PFSK-1 (cell line): ENCODE data around the gene NCOA1.

Experiments used
- FOXP2 ChIP-seq: optimal IDR thresholded peaks from 2 replicates; pipeline ENCODE3; 2011; ENCODE audit warnings: borderline replicate concordance, control low read depth, inconsistent platforms; ENCODE audit not compliant: insufficient read depth; ENCODE audit errors: extremely low read length, extremely low read depth
- POLR2AphosphoS5 ChIP-seq: IDR thresholded peaks from 2 replicates; pipeline ENCODE4 v1.6.1; 2012; ENCODE audit warnings: low read depth, mild to moderate bottlenecking, control low read depth, low read length, moderate library complexity
- REST ChIP-seq, 2 experiments: IDR thresholded peaks; 2 replicates each; pipeline versions ENCODE4 v1.6.1 to v1.8.0; 2011 to 2012; ENCODE audit warnings: low read depth in 2 of 2, low read length in 2 of 2, control low read depth in 1 of 2, inconsistent platforms in 1 of 2, mild to moderate bottlenecking in 1 of 2, moderate library complexity in 1 of 2; ENCODE audit not compliant: insufficient read depth in 1 of 2
- SIN3A ChIP-seq: IDR thresholded peaks from 2 replicates; pipeline ENCODE4 v1.6.1; 2012; ENCODE audit warnings: mild to moderate bottlenecking, low read length, moderate library complexity, borderline replicate concordance; ENCODE audit not compliant: insufficient read depth
- TAF1 ChIP-seq: IDR thresholded peaks from 2 replicates; pipeline ENCODE4 v1.6.1; 2012; ENCODE audit warnings: low read length, control low read depth, borderline replicate concordance; ENCODE audit not compliant: insufficient read depth

The NCOA1 gene

GRCh38 chr2:24747299-24747698 lies 256.2 kb downstream of the NCOA1 start:
- TF ChIP-seq POLR2AphosphoS5 = no peak
- TF ChIP-seq FOXP2 = no peak
- no peak for TF ChIP-seq TAF1

DNA sequence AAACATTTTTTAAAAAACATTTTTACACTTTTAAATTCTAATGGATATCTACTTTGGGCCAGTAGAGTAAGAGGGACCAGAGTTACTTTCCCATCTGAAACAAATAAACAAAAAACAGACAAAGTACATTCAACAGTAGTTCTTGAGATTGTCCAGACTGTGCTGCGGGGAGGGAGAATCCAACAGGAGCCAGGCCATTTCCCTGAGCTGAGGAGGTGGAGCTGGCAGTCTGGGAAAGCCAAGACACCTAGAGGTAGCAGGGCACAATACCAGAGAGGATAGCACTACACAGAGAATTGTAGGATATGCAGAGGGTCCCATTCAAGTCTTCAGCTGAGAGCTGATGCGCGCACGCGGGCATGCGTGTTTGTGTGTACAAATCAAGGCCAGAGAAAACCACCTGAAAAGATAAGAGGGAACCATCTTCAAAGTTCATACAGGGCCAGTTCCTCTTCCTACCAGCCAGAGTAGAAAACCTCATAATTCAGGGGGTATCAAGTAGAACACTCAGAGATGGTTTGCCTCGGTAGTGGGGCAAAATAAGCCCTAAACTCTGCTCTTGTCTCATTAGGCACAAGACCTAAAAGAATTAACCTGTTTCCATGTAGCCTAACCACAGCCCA lies 258.1 kb downstream of the NCOA1 start:
- no peak for TF ChIP-seq SIN3A
- no peak for TF ChIP-seq TAF1
- no peak for TF ChIP-seq REST (IDR thresholded peaks at IDR 0.05; ENCODE audit: insufficient read depth in 1 of 2, low read depth in 2 of 2, low read length in 2 of 2)
- no peak for TF ChIP-seq POLR2AphosphoS5
- TF ChIP-seq FOXP2 = no peak

GRCh38 chr2:24754985-24755705 lies 264.1 kb downstream of the NCOA1 start:
- TF ChIP-seq FOXP2 (no peak), TAF1 (no peak), SIN3A (no peak)

DNA sequence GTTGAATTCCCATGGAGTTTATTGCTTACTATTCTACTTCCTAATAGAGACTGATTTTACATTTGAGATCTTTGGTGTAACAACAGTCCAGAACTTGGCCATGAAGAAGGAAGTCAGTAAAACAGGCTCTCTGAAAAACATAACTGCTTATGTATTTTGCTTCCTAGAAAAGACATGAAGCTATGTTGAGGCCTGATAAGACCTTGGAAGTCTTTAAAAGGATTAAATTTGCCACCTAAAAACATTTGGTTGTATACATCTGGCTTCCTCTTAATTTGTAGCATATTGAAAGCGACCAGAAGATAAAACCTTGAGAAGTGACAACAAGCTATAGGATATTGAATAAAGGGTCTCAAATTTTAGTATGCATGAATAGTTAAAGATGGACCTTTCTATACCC lies 265.7 kb downstream of the NCOA1 start:
- TF ChIP-seq REST (IDR thresholded peaks at IDR 0.05; ENCODE audit: insufficient read depth in 1 of 2, low read depth in 2 of 2, low read length in 2 of 2) (no peak), FOXP2 (no peak), TAF1 (no peak), SIN3A (no peak), POLR2AphosphoS5 (no peak)

GRCh38 chr2:24761866-24762265 lies 270.8 kb downstream of the NCOA1 start:
- no peak for TF ChIP-seq POLR2AphosphoS5
- no peak for TF ChIP-seq FOXP2

DNA sequence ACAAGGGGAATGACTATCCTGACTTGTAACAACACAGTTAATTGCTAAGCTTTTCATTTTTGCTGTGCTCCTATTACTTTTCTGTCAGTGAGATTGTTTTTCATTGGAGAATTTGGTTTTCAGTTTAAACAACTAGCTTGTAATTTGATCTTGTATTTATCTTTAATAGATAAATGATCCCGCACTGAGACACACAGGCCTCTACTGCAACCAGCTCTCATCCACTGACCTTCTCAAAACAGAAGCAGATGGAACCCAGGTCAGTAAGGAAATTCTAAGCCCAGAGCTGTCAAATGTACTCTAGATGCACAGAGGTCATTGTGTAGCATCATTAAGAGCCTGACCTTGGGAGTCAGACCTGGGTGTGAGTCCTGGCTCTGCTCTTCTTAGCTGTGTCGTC lies 271.5 kb downstream of the NCOA1 start:
- TF ChIP-seq FOXP2 (no peak), POLR2AphosphoS5 (no peak), REST (IDR thresholded peaks at IDR 0.05; ENCODE audit: insufficient read depth in 1 of 2, low read depth in 2 of 2, low read length in 2 of 2) (no peak), TAF1 (no peak), SIN3A (no peak)
